GM19099 (cell line): ENCODE results near the gene GIPC3.

Experiments
- POLR2A ChIP-seq: IDR thresholded peaks from 3 replicates; pipeline ENCODE4 v1.6.1; 2011; ENCODE audit warnings: low read depth; ENCODE audit not compliant: insufficient read length; ENCODE audit errors: extremely low read depth

The GIPC3 gene

DNA sequence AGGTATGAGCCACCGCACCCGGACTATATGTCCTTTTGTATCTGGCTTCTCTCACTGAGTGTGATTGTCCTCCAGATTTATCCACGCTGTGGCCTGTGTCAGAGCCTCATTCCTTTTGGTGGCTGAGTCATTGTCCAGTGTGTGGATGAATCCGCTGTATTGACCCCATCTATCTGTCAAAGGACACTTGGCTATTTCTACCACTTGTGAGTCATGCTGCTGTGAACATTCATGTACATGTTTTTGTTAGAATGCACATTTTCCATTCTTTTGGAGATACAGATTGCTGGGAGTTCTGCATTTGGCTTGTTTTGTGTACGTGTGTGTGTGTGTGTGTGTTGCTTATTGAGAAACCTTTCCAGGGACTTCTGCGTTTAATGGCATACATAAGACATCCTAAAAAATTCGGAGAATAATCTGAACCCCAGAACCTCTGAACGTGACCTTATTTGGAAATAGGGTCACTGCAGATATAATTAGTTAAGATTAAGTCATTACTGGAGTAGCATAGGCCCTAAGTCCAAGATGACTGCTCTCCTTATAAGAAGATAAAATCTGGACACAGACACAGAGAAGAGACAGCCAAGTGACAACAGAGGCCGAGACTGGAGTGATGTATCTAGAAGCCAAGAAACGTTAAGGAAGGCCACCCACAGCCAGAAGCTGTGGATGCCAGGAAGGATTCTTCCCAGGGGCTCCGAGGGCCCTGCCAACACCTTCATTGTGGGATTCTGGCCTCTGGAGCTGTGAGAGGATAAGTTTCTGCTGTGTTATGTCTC is 4.9 kb upstream of the GIPC3 start:
- TF ChIP-seq POLR2A = no peak

DNA sequence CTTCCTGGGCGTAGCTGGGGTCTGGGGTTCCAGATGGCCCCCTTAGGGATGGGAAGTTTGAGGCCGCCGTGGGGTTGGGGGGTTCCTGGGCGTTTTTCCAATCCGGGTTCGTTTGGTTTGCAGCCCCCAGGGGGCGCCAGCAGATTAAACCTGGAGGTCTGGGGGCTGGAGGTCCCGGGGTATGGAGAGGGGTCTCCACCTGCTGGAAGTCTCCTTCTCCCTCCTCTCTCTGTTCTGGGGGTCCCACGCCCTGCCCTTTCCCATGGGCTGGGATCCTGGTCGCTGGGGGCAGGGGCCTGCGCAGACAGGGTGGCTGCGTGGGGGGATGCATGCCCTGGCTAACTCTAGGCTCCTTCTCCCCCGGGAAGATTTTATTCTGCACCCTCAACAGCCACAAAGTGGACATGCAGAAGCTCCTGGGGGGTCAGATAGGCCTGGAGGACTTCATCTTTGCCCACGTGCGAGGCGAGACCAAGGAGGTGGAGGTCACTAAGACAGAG is 899 bp downstream of the GIPC3 start:
- no peak for TF ChIP-seq POLR2A

DNA sequence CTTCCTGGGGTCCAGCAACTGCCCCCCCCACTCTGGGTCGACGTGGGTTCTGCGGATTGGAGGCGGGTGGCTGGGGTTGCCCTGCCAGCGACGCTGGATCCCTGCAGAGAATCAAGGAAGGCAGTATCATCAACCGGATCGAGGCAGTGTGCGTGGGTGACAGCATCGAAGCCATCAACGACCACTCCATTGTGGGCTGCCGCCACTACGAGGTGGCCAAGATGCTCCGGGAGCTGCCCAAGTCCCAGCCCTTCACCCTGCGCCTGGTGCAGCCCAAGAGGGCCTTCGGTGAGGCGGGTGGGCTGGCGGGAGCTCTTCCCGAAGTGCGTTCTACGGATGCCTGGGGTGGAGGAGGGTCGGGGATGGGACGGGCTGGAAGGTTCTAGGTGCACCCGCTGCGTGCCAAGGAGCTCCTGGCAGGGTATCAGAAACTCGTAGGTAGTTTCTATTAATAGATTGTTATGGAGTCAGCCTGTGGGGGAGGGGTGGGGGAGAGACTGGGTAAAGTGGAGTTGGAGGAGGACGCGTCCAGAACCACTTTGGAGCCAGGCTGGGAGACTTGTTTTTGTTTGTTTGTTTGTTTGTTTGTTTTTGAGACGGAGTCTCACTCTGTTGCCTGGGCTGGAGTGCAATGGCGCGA is 1.5 kb downstream of the GIPC3 start:
- TF ChIP-seq POLR2A = no peak

DNA sequence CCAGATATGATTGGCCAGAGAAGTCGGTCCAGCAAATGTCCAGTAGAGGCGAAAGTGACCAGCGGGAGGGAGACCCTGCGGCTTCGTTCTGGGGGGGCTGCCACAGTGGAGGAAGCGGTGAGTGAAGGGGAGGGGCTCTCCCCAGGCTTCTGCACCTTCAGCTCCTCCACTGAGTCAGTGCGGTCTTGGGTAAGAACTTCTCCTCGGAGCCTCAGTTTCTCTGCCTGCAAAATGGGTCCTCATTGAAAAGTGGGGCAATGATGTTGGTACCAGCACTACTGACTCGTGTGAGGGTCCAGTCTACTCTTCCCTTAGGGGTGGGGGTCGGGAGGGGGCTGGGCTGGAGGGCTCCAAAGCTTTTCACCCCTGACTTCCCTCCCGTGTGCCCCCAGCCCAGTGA is 4.2 kb downstream of the GIPC3 start:
- no peak for TF ChIP-seq POLR2A

DNA sequence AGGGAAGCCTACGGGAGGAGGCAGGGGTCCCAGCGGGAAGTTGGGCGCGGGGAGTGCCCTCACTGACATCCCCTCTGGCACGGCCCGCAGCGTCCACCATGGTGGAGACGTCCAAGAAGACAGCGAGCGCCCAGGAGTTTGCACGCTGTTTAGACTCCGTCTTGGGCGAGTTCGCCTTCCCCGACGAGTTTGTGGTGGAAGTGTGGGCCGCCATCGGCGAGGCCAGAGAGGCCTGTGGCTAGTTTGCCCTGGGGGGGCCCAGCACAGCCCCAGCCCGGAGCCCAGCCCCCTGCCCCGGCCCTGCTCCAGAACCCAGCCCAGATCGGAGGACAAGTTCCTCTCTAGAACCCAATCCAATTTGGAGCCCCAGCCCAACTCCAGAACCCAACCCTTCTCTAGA is 4.7 kb downstream of the GIPC3 start:
- TF ChIP-seq POLR2A = no peak

DNA sequence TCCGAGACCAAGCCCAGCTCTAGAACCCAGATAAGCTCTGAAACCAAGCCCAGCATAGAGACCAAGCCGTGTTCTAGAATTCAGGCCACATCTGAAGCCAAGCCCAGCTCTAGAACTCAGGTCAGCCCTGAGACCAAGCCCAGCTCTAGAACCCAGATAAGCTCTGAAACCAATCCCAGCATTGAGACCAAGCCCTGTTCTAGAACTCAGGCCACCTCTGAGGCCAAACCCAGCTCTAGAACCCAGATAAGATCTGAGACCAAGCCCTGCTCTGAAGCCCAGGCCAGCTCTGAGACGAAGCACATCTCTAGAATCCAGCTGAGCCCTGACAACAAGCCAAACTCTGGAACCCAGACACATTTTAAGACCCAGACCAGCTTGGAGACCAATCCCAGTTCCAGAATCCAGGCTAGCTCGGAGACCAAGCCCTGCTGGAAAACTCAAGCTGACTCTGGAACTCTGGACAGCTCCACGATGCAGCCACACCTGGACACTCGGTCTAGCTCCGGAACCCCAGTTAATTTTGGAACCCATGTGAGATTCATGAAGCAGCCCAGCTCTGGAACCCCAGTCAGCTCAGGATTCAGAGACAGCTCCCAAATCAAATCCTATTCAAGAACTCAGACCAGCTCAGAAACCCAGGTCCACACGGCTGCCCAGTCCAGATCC is 5.8 kb downstream of the GIPC3 start:
- TF ChIP-seq POLR2A = no peak

DNA sequence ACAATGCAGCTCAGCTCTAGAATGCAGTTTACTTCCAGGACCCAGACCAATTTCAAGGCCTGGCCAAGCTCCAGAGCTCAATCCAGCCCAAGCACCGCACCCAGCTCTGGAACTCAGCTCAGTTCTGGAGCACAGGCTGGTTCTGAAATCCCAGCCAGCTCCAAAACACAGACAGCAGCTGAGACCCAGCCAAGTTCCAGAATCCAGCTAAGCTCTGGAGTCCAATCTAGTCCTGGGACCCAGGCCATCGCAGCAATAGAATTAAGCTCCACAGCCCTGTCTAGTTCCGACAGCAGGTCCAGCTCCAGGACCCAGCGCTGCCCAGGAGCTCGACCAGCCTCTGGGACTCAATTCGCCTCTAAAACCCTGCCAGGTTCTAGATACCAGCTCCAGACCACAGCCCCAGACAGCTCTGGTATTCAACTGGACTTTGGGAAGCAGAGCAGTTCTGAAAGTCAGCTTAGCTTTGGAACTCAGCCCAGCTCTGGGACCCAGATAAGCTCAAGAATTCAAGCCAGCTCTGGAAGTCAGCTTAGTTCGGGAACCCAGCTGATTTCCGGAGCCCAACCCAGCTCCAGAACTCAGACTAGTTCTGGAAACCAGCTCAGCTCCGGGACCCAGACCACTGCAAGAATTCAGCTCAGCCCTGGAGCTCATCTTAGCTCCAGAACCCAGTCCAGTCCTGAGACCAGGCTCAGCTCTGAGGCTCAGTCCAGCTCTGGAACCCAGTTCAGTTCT is 6.8 kb downstream of the GIPC3 start:
- no peak for TF ChIP-seq POLR2A

DNA sequence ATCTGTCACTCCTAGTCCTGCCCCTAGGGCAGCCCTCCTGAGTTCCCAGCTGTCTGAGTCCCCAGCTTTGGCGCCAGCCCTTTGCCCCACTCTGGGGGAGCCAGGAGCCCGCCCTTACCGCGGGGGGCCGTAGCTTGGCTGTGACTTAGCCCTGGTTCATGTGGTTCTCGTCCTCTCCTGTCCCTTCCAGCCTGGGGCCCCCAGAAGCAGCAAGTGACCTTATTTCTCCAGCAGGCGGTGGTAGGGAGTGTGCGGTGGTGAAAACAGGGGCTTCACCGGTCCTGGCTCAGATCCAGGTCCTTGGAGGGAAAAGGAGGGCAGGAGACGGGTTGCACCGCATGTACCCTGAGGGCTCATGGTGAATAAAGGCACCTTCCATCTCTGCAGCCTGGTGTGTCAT is 7.9 kb downstream of the GIPC3 start:
- no peak for TF ChIP-seq POLR2A

DNA sequence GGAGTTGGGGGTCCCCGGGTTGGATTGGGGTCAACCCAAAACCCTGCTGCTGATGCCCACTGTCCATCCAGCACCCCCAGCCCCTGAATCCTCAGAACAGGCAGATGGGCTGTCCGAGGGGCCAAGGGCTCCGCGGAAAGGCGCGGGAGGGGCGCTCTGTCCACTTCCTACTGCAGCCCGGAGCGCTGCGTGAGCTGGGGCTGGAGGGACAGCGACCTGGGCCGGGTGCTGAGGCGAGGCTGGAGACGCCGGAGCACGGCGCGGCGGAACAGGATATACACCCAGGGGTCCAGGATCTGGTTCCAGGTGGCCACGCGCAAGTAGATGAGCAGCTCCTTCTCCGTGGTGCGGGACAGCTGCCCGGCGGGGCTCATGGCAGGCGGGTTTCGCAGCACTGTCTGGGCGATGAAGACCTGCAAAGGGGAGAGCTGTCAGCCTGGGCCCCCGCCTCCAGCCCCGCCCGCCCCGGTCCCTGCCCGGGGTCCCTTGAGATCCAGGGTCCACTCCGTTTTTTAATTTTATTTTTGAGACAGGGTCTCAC is 10.3 kb downstream of the GIPC3 start:
- TF ChIP-seq POLR2A = no peak

DNA sequence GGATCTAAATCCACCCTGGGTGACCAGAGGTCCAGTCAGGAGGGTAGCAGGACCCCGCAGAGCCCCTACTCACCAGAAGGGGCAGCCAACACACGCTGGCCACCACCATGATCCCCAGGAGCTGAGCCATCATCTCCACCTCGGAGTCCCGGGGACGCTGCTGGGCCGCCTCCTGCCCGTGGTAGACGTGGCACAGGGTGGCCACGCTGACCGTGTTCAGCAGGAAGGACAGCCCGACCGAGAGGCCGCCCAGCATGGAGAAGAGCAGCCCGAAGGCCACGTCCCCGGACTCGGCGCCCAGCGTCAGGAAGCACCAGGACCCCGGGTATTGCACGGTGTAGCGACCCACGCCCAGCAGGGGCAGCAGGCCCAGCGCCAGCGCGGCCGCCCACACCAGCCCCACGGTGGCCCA is 14.5 kb downstream of the GIPC3 start:
- no peak for TF ChIP-seq POLR2A

DNA sequence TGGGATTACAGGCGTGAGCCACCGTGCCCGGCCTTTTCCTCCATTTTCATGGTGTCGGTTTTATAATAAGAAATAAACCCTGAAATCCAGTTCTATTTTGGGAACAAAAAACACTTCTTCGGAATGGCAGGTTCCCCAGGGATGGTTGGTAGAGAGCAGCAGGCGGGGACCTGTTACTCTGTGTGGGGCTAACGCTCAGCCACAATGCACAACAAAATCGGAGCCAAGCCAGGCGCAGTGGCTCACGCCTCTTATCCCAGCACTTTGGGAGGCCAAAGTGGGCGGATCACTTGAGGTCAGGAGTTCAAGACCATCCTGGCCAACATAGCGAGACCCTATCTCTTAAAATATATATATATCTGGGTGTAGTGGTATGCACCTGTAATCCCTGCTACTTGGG is 15.7 kb downstream of the GIPC3 start:
- no peak for TF ChIP-seq POLR2A

DNA sequence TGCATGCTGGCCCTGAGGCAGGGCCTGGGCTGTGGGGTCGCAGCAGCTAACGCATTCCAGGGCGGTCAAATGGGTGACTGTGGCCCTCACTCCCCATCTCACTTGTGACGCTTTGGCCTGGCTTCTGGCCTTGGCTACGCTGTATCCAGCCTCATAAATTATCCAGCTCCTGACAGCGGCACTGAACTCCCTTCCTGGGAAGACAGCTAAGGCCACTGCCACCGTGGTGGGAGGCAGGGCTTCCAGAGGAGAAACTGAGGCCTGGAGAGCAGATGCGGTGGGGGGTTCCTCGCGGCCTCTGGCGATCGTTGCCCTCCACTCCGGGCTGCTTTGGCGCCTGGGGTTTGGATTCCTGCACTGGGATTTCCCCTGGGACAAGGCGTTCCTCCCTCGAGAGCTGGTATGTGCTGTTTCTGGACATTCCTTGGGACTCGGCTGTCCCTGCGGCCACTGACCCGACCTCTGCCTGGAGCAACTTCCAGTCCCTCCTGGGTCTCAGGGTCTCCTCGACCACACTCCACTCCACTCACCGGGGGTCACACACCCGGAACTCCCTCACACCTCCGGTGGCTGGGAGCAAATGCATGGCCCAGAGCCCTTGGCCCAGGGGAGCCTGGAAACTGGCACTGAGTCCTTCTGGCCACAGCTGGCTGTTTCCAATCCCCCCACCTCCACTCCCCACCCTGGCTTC is 18.0 kb downstream of the GIPC3 start:
- TF ChIP-seq POLR2A = no peak

DNA sequence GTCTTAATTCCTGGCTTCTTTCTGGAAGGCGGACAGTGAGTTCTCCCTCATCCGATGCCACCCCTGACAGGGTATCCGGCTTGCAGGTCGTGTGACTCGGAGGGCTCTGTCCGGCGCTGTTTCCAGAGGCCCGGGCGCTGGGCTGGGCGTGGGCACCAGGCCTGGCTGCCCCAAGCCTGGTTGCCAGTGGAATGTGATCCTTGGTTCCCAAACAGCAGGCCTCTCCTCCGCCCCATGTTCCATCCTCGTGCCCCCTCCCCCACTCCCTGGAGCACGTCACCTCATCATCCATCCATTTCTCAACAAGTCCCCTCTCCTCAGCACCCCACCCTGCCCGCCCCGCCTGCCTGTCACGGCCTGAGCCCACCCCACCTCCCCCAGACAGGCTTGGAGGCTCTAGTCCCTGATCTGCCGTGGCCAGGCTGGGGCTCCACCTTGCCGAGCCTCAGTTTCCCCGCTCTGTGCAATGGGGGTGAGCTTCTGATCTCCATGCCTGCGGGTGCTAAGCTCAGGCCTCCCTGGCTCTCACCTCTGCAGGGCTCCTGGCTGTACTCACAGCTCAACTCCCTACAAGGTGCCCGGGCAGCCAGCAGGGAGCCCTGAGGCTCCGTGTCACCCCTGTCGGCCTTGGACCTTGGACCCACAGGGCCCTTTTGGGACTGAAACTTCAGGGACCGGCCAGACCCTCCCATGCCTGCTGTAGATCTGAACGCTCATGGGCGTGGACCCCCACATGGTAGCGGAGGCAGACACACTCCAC is 19.1 kb downstream of the GIPC3 start:
- no peak for TF ChIP-seq POLR2A

DNA sequence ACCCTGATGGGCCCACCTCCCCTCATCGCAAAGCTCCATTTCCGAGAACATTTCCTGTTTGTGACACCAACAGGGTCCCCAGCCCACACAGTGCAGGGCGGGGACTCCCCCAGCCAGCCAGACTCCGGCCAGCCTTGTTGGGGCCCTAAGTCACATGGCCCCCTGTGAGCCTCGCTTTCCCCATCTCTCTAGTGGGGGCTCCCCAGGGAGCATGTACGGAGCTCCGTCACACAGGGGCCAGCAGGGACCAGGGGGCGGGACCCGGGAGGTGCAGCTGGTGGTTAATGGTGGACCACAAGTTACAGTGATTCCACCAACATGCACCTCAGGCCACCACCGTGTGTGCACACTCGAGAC is 19.7 kb downstream of the GIPC3 start:
- peak; percentile 15 for TF ChIP-seq POLR2A
